ENCODE results near the gene CALM3.
A peak's percentile ranks its signal among the peaks of the same experiment; 100 is the strongest.

The CALM3 gene

DNA sequence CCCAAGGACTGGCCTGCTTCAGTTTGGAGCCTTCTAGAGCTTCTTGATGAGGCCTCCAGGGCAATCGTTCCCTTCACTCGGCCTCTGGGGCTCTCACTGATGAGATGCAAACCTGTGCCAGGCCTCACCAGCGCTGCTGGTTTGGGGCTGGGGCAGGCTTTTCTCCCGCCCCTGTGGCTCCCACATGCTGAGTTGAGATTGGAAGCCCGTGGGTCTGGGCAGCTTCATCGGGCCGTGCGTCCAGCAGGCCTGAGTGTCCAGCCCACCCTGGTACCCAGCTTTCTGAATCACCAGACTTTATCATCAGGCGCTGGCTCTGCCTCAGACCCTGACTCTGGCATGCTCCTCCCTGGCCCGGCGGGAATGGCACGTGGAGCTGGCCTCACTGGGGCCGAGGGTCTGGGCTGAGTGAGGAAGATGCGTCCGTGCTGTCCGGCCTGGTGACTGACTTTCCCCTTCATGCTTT, 4.3 kb downstream of the CALM3 start:
- peaks cover 21% of the 10 kb centered on the region for H3K4me1 ChIP-seq (ENCODE audit: control insufficient read depth, insufficient read depth, low read depth, low read length)
- H2BK15ac ChIP-seq (ENCODE audit: low read depth, poor library complexity, severe bottlenecking), result no peak overlapping the region
- no peak overlapping the region for H3K4me2 ChIP-seq (ENCODE audit: low read length, poor library complexity, severe bottlenecking)
- no peak overlapping the region for H3K4me3 ChIP-seq (ENCODE audit: insufficient read depth in 1 of 2, low read depth in 1 of 2, low read length in 2 of 2)
- no peak overlapping the region for H3K4ac ChIP-seq (ENCODE audit: low read depth in 1 of 2, low read length in 2 of 2)
- H2AFZ ChIP-seq (ENCODE audit: low read depth, low read length), result no peak overlapping the region
- H4K8ac ChIP-seq (ENCODE audit: low read length), result no peak overlapping the region
- peak overlapping the region; percentile 55 for H3K9ac ChIP-seq (ENCODE audit: low read length)
- H3K9me3 ChIP-seq (ENCODE audit: control insufficient read depth, low read length), result no peaks in the 10 kb centered on the region
- H3K79me1 ChIP-seq (replicated peaks; ENCODE audit: low read length, poor library complexity, severe bottlenecking), result peaks cover 34% of the 10 kb centered on the region
- H2BK12ac ChIP-seq (ENCODE audit: low read length in 2 of 2), result no peak overlapping the region
- no peak overlapping the region for H3K23ac ChIP-seq (ENCODE audit: low read length in 2 of 2)
- no peak overlapping the region for H3K14ac ChIP-seq (ENCODE audit: low read length in 2 of 2)
- WGBS, result 93% methylated on average over 16 of the region's 16 CpGs
- H3K27ac ChIP-seq (ENCODE audit: low read length, poor library complexity, severe bottlenecking), result no peak overlapping the region
- no peak overlapping the region for H2AK5ac ChIP-seq (ENCODE audit: low read length, severe bottlenecking)
- no peak overlapping the region for H2BK5ac ChIP-seq (ENCODE audit: low read depth, low read length, poor library complexity, severe bottlenecking)
- no peaks in the 10 kb centered on the region for H3K27me3 ChIP-seq (ENCODE audit: control insufficient read depth in 1 of 2, insufficient read depth in 1 of 2, low read length in 2 of 2)
- H3K18ac ChIP-seq (ENCODE audit: low read depth in 1 of 2, low read length in 2 of 2), result no peak overlapping the region
- DNase-seq, result no peak
- no peak overlapping the region for H4K91ac ChIP-seq (ENCODE audit: low read length)
- no peak overlapping the region for H2BK120ac ChIP-seq (ENCODE audit: low read depth, low read length)
- H3K36me3 ChIP-seq (ENCODE audit: control insufficient read depth in 1 of 2, insufficient read depth in 2 of 2, low read depth in 1 of 2, low read length in 2 of 2), result peaks cover 49 to 61% of the 10 kb centered on the region in 2 experiments

DNA sequence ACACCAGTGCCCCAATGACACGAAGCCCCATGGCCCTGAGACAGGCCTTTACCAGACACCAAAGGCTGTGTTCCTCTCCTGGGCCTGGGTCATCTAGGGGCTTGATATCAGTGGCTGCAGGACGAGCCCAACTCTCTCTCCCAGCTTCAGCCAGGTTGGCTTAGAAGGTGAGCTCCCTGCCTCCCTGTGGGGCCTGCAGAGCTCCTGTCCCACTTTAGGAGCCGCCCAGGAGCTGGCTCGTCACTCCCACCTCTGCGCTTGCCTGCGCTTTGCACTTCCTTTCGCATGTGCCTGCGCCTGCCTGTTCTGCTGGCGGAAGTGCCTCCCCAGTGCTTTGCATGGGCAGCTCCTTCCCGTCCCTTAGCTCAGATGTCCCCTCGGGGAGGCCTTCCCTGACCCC, 4.9 kb downstream of the CALM3 start:
- no peak overlapping the region for H3K23ac ChIP-seq (ENCODE audit: low read length in 2 of 2)
- no peak for DNase-seq
- no peak overlapping the region for H3K27ac ChIP-seq (ENCODE audit: low read length, poor library complexity, severe bottlenecking)
- no peaks in the 10 kb centered on the region for H3K27me3 ChIP-seq (ENCODE audit: control insufficient read depth in 1 of 2, insufficient read depth in 1 of 2, low read length in 2 of 2)
- WGBS, result 93% methylated on average over 11 of the region's 11 CpGs
- peaks cover 21% of the 10 kb centered on the region for H3K4me1 ChIP-seq (ENCODE audit: control insufficient read depth, insufficient read depth, low read depth, low read length)
- H2AK5ac ChIP-seq (ENCODE audit: low read length, severe bottlenecking), result no peak overlapping the region
- H2BK12ac ChIP-seq (ENCODE audit: low read length in 2 of 2), result no peak overlapping the region
- H3K4me2 ChIP-seq (ENCODE audit: low read length, poor library complexity, severe bottlenecking), result no peak overlapping the region
- H3K14ac ChIP-seq (ENCODE audit: low read length in 2 of 2), result no peak overlapping the region
- no peak overlapping the region for H2BK5ac ChIP-seq (ENCODE audit: low read depth, low read length, poor library complexity, severe bottlenecking)
- no peak overlapping the region for H3K4ac ChIP-seq (ENCODE audit: low read depth in 1 of 2, low read length in 2 of 2)
- no peaks in the 10 kb centered on the region for H3K9me3 ChIP-seq (ENCODE audit: control insufficient read depth, low read length)
- no peak overlapping the region for H2BK15ac ChIP-seq (ENCODE audit: low read depth, poor library complexity, severe bottlenecking)
- peak overlapping the region; percentile 25 for H4K91ac ChIP-seq (ENCODE audit: low read length)
- H3K36me3 ChIP-seq (ENCODE audit: control insufficient read depth in 1 of 2, insufficient read depth in 2 of 2, low read depth in 1 of 2, low read length in 2 of 2), result peaks cover 55 to 68% of the 10 kb centered on the region in 2 experiments
- no peak overlapping the region for H3K18ac ChIP-seq (ENCODE audit: low read depth in 1 of 2, low read length in 2 of 2)
- no peak overlapping the region for H3K4me3 ChIP-seq (ENCODE audit: insufficient read depth in 1 of 2, low read depth in 1 of 2, low read length in 2 of 2)
- peak overlapping the region; percentile 55 for H3K9ac ChIP-seq (ENCODE audit: low read length)
- peaks cover 34% of the 10 kb centered on the region for H3K79me1 ChIP-seq (replicated peaks; ENCODE audit: low read length, poor library complexity, severe bottlenecking)
- H2BK120ac ChIP-seq (ENCODE audit: low read depth, low read length), result no peak overlapping the region
- no peak overlapping the region for H2AFZ ChIP-seq (ENCODE audit: low read depth, low read length)
- no peak overlapping the region for H4K8ac ChIP-seq (ENCODE audit: low read length)

DNA sequence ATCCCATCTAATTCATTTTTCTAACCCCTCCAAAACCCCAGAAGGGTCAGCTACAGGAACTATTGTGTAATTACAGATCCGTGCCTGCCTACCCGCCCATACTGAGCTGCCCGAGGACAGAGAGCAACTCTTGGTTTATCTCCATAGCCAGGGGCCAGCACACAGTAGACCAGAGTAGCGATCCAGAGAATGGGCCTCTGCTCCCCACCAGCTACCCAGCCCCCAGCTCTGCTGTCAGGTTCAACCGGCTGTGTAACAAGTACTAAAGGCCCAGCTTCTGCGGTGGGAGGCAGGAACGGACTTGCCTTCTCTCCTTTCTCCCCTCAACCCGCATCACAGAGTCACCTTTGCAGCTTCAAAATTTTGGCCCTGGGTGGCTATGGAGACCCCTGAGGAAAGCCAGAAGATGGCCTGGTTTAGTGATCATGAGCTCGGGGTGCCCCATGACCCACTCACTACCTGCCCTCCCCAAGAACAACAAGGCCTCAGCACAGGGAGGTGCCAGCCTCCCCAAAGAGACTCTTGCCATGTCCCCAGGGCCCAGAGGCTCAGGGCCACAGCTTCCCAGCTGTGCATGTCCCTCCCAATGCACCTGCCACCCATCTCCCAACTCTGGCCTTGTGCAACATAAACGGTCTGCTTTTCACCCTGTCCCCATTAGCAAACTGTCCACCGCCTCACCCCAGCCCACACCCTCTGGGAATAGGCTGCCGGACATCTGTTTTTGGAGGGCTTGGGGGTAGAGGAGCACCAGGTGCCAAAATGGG, 5.7 kb downstream of the CALM3 start:
- Histone ChIP-seq H2AFZ (ENCODE audit: low read depth, low read length) (no peak overlapping the region), H3K9ac (ENCODE audit: low read length) (peak overlapping the region; percentile 9), H2BK12ac (ENCODE audit: low read length in 2 of 2) (no peak overlapping the region), H3K4me1 (ENCODE audit: control insufficient read depth, insufficient read depth, low read depth, low read length) (peaks cover 21% of the 10 kb centered on the region), H3K9me3 (ENCODE audit: control insufficient read depth, low read length) (no peaks in the 10 kb centered on the region), H4K91ac (ENCODE audit: low read length) (no peak overlapping the region), H3K4me2 (ENCODE audit: low read length, poor library complexity, severe bottlenecking) (no peak overlapping the region), H2BK15ac (ENCODE audit: low read depth, poor library complexity, severe bottlenecking) (no peak overlapping the region), H3K4ac (ENCODE audit: low read depth in 1 of 2, low read length in 2 of 2) (no peak overlapping the region), H3K27ac (ENCODE audit: low read length, poor library complexity, severe bottlenecking) (no peak overlapping the region), H2BK5ac (ENCODE audit: low read depth, low read length, poor library complexity, severe bottlenecking) (no peak overlapping the region), H2BK120ac (ENCODE audit: low read depth, low read length) (no peak overlapping the region), H3K14ac (ENCODE audit: low read length in 2 of 2) (no peak overlapping the region), H4K8ac (ENCODE audit: low read length) (no peak overlapping the region), H3K36me3 (ENCODE audit: control insufficient read depth in 1 of 2, insufficient read depth in 2 of 2, low read depth in 1 of 2, low read length in 2 of 2) (peaks cover 56 to 70% of the 10 kb centered on the region in 2 experiments), H3K79me1 (replicated peaks; ENCODE audit: low read length, poor library complexity, severe bottlenecking) (peaks cover 34% of the 10 kb centered on the region), H3K27me3 (ENCODE audit: control insufficient read depth in 1 of 2, insufficient read depth in 1 of 2, low read length in 2 of 2) (no peaks in the 10 kb centered on the region), H3K4me3 (ENCODE audit: insufficient read depth in 1 of 2, low read depth in 1 of 2, low read length in 2 of 2) (no peak overlapping the region), H2AK5ac (ENCODE audit: low read length, severe bottlenecking) (no peak overlapping the region), H3K23ac (ENCODE audit: low read length in 2 of 2) (no peak overlapping the region), H3K18ac (ENCODE audit: low read depth in 1 of 2, low read length in 2 of 2) (no peak overlapping the region)
- 97% methylated on average over 9 of the region's 12 CpGs for WGBS
- no peak for DNase-seq

DNA sequence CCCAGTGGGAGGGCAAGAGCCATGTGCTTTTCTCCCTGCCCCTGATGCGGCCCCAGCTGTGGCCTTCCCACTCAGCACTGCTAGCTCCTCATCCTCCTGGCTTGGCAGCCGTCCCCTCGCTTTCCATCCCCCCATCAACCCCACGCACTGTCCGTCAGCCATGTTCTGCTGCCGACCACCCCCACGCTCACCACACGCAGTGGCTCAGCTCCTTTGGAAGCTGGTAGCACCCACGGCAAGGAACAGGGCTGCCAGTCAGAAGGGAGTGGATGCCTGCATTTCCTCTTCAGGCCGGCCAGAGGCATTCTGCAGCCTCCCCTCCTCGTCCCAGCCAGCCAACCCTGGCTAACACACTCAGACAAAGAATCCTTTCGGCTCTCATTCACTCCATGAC, 6.3 kb downstream of the CALM3 start:
- Histone ChIP-seq H3K18ac (ENCODE audit: low read depth in 1 of 2, low read length in 2 of 2) (no peak overlapping the region), H4K8ac (ENCODE audit: low read length) (no peak overlapping the region), H3K79me1 (replicated peaks; ENCODE audit: low read length, poor library complexity, severe bottlenecking) (peaks cover 34% of the 10 kb centered on the region), H2BK12ac (ENCODE audit: low read length in 2 of 2) (no peak overlapping the region), H3K27me3 (ENCODE audit: control insufficient read depth in 1 of 2, insufficient read depth in 1 of 2, low read length in 2 of 2) (no peaks in the 10 kb centered on the region), H3K36me3 (ENCODE audit: control insufficient read depth in 1 of 2, insufficient read depth in 2 of 2, low read depth in 1 of 2, low read length in 2 of 2) (peaks cover 56 to 70% of the 10 kb centered on the region in 2 experiments), H2AFZ (ENCODE audit: low read depth, low read length) (no peak overlapping the region), H3K4me1 (ENCODE audit: control insufficient read depth, insufficient read depth, low read depth, low read length) (peaks cover 19% of the 10 kb centered on the region), H2BK5ac (ENCODE audit: low read depth, low read length, poor library complexity, severe bottlenecking) (no peak overlapping the region), H3K4me2 (ENCODE audit: low read length, poor library complexity, severe bottlenecking) (no peak overlapping the region), H2BK120ac (ENCODE audit: low read depth, low read length) (no peak overlapping the region), H3K9ac (ENCODE audit: low read length) (no peak overlapping the region), H3K9me3 (ENCODE audit: control insufficient read depth, low read length) (no peaks in the 10 kb centered on the region), H2AK5ac (ENCODE audit: low read length, severe bottlenecking) (no peak overlapping the region), H3K23ac (ENCODE audit: low read length in 2 of 2) (no peak overlapping the region), H3K4ac (ENCODE audit: low read depth in 1 of 2, low read length in 2 of 2) (no peak overlapping the region), H4K91ac (ENCODE audit: low read length) (no peak overlapping the region), H2BK15ac (ENCODE audit: low read depth, poor library complexity, severe bottlenecking) (no peak overlapping the region), H3K14ac (ENCODE audit: low read length in 2 of 2) (no peak overlapping the region), H3K27ac (ENCODE audit: low read length, poor library complexity, severe bottlenecking) (no peak overlapping the region), H3K4me3 (ENCODE audit: insufficient read depth in 1 of 2, low read depth in 1 of 2, low read length in 2 of 2) (no peak overlapping the region)
- no peak for DNase-seq
- WGBS, result 98% methylated on average over 12 of the region's 12 CpGs
